ENCODE measurements around the gene WBP1L.
A peak's percentile ranks its signal among the peaks of the same experiment; 100 is the strongest.

The WBP1L gene

GRCh38 chr10:102812231-102812876 lies 68.6 kb downstream of the WBP1L start:
- TF ChIP-seq SPI1 (IDR thresholded peaks at IDR 0.05; ENCODE audit: borderline replicate concordance, low read depth) (peak; percentile 98), CTCF (IDR thresholded peaks at IDR 0.05; ENCODE audit: insufficient read depth, low read length) (no peak), REST (IDR thresholded peaks at IDR 0.05; ENCODE audit: insufficient replicate concordance, low read depth) (no peak), POLR2AphosphoS5 (IDR thresholded peaks at IDR 0.05; ENCODE audit: low read depth) (peak; percentile 58)
- H3K27me3 ChIP-seq (ENCODE audit: insufficient read depth, poor library complexity, severe bottlenecking), result no peaks in the 10 kb centered on the region
- H3K27ac ChIP-seq (replicated peaks), result peak overlapping the region; percentile 64
- H3K4me3 ChIP-seq (replicated peaks; ENCODE audit: insufficient read depth, low read length), result no peak overlapping the region
- DNase-seq (ENCODE audit: low read depth in 1 of 2, low spot score in 1 of 2), result peak; percentile 47 to 90

GRCh38 chr10:102813017-102813541 lies 69.3 kb downstream of the WBP1L start:
- peak overlapping the region; percentile 64 for H3K27ac ChIP-seq (replicated peaks)
- TF ChIP-seq SPI1 (IDR thresholded peaks at IDR 0.05; ENCODE audit: borderline replicate concordance, low read depth), result no peak
- no peak for TF ChIP-seq GABPA (IDR thresholded peaks at IDR 0.05; ENCODE audit: low read depth)
- TF ChIP-seq REST (IDR thresholded peaks at IDR 0.05; ENCODE audit: insufficient replicate concordance, low read depth), result no peak
- TF ChIP-seq CTCF (IDR thresholded peaks at IDR 0.05; ENCODE audit: insufficient read depth, low read length), result no peak
- TF ChIP-seq POLR2AphosphoS5 (IDR thresholded peaks at IDR 0.05; ENCODE audit: low read depth), result no peak
- DNase-seq (ENCODE audit: low read depth in 1 of 2, low spot score in 1 of 2), result no peak
- no peak overlapping the region for H3K4me3 ChIP-seq (replicated peaks; ENCODE audit: insufficient read depth, low read length)
- no peaks in the 10 kb centered on the region for H3K27me3 ChIP-seq (ENCODE audit: insufficient read depth, poor library complexity, severe bottlenecking)

- Histone ChIP-seq H3K27ac (replicated peaks) (no peak overlapping the region), H3K27me3 (ENCODE audit: insufficient read depth, poor library complexity, severe bottlenecking) (no peaks in the 10 kb centered on the region), H3K4me3 (replicated peaks; ENCODE audit: insufficient read depth, low read length) (no peak overlapping the region)
- DNase-seq (ENCODE audit: low read depth in 1 of 2, low spot score in 1 of 2), result no peak
- TF ChIP-seq SPI1 (IDR thresholded peaks at IDR 0.05; ENCODE audit: borderline replicate concordance, low read depth) (no peak), GABPA (IDR thresholded peaks at IDR 0.05; ENCODE audit: low read depth) (no peak), REST (IDR thresholded peaks at IDR 0.05; ENCODE audit: insufficient replicate concordance, low read depth) (no peak), CTCF (IDR thresholded peaks at IDR 0.05; ENCODE audit: insufficient read depth, low read length) (no peak)
These were observed 70.1 kb downstream of the WBP1L start for GRCh38 chr10:102813734-102814452.

All from HL-60 (cell line).